GM23338 (cell line): Measurements from ENCODE around the gene ZNF644. TPM values are rescaled to one million over a fixed set of nuclear protein-coding genes. Genes with fewer than 3 reads are reported as not detected.
A peak's percentile ranks its signal among the peaks of the same experiment; 100 is the strongest.

Source experiments
- ATAC-seq: fragments of 200-7000 bp; cut with Tn5 transposase; 3 replicates; pipeline ENCODE4 v1.9.1; 2020
- DNase-seq: peaks from one replicate; pipeline ENCODE4 v3.0.0-alpha.2; 2015; ENCODE audit warnings: low spot score
- H2AFZ ChIP-seq: fragments of 200-600 bp; sonication (generic); 2 replicates; pipeline ENCODE4 v1.8.0; 2016; ENCODE audit warnings: antibody characterized with exemption, mild to moderate bottlenecking, moderate library complexity
- H3F3A ChIP-seq: fragments of 200-600 bp; sonication (generic); replicated peaks from 2 replicates; pipeline ENCODE4 v1.8.0; 2017; ENCODE audit warnings: antibody characterized with exemption, mixed run types, low read depth
- H3K27ac ChIP-seq: fragments of 200-600 bp; sonication (generic); 2 replicates; pipeline ENCODE4 v1.6.1; 2016; ENCODE audit warnings: low read depth
- H3K27me3 ChIP-seq: fragments of 200-600 bp; sonication (generic); 2 replicates; pipeline ENCODE4 v1.8.0; 2016; ENCODE audit warnings: mild to moderate bottlenecking, mixed run types, moderate library complexity; ENCODE audit not compliant: insufficient read depth
- H3K36me3 ChIP-seq: fragments of 200-600 bp; sonication (generic); 2 replicates; pipeline ENCODE4 v1.8.0; 2016; ENCODE audit warnings: mild to moderate bottlenecking; ENCODE audit not compliant: insufficient read depth
- H3K4me1 ChIP-seq: fragments of 200-600 bp; sonication (generic); 2 replicates; pipeline ENCODE4 v1.8.0; 2016; ENCODE audit warnings: mild to moderate bottlenecking, moderate library complexity; ENCODE audit not compliant: insufficient read depth
- H3K4me2 ChIP-seq: fragments of 200-600 bp; sonication (generic); 2 replicates; pipeline ENCODE4 v1.7.1; 2017; ENCODE audit warnings: mixed run types
- H3K4me3 ChIP-seq: fragments of 200-600 bp; sonication (generic); 2 replicates; pipeline ENCODE4 v1.6.1; 2016; ENCODE audit warnings: mixed run types
- H3K79me2 ChIP-seq: fragments of 200-600 bp; sonication (generic); replicated peaks from 2 replicates; pipeline ENCODE4 v1.8.0; 2017; ENCODE audit warnings: mild to moderate bottlenecking; ENCODE audit not compliant: insufficient read depth
- H3K9me2 ChIP-seq: fragments of 200-600 bp; sonication (generic); 2 replicates; pipeline ENCODE4 v1.8.0; 2017; ENCODE audit not compliant: insufficient read depth
- H4K20me1 ChIP-seq: fragments of 200-600 bp; sonication (generic); replicated peaks from 2 replicates; pipeline ENCODE4 v1.8.0; 2017; ENCODE audit warnings: mild to moderate bottlenecking; ENCODE audit not compliant: insufficient read depth
- H3K27ac Mint-ChIP-seq: 2 replicates; pipeline ENCODE4 v1.8.0; 2020; ENCODE audit warnings: inconsistent platforms, mild to moderate bottlenecking, moderate library complexity, mixed read lengths
- H3K27me3 Mint-ChIP-seq: 3 replicates; pipeline ENCODE4 v1.8.0; 2022; ENCODE audit warnings: low read depth, mild to moderate bottlenecking, moderate library complexity, mixed read lengths, inconsistent platforms; ENCODE audit not compliant: insufficient read depth, poor library complexity
- H3K36me3 Mint-ChIP-seq: 3 replicates; pipeline ENCODE4 v1.8.0; 2021; ENCODE audit warnings: low read depth, mild to moderate bottlenecking, inconsistent platforms, moderate library complexity, mixed read lengths
- H3K4me1 Mint-ChIP-seq: 3 replicates; pipeline ENCODE4 v1.8.0; 2020; ENCODE audit warnings: mild to moderate bottlenecking, inconsistent platforms, mixed read lengths
- H3K4me3 Mint-ChIP-seq: 3 replicates; pipeline ENCODE4 v1.8.0; 2021; ENCODE audit warnings: moderate library complexity, mild to moderate bottlenecking, inconsistent platforms, mixed read lengths
- H3K9me3 Mint-ChIP-seq: 3 replicates; pipeline ENCODE4 v1.8.0; 2020; ENCODE audit warnings: moderate library complexity, mild to moderate bottlenecking, inconsistent platforms, mixed read lengths
- CREB1 ChIP-seq: fragments of 250-450 bp; sonication (Bioruptor Pico); IDR thresholded peaks from 2 replicates; pipeline ENCODE4 v1.5.0; 2020; ENCODE audit warnings: low read depth, mild to moderate bottlenecking, moderate library complexity
- ETS1 ChIP-seq: IDR thresholded peaks from 2 replicates; pipeline ENCODE4 v1.6.1; 2016; ENCODE audit warnings: antibody characterized with exemption
- EZH2 ChIP-seq: fragments of 200-600 bp; sonication (generic); IDR thresholded peaks from one replicate; pipeline ENCODE4 v1.8.0; 2017; ENCODE audit warnings: antibody characterized with exemption, mild to moderate bottlenecking, low read depth; ENCODE audit not compliant: unreplicated experiment
- NANOG ChIP-seq: IDR thresholded peaks from 2 replicates; pipeline ENCODE4 v1.6.1; 2016; ENCODE audit warnings: antibody characterized with exemption, borderline replicate concordance
- ZNF331 ChIP-seq: fragments of 250-450 bp; sonication (Bioruptor Pico); IDR thresholded peaks from 2 replicates; pipeline ENCODE4 v1.5.0; 2020; ENCODE audit warnings: low read depth, mild to moderate bottlenecking, moderate library complexity
- ZNF462 ChIP-seq: fragments of 250-450 bp; sonication (Bioruptor Pico); IDR thresholded peaks from 2 replicates; pipeline ENCODE4 v1.5.0; 2020; ENCODE audit warnings: mild to moderate bottlenecking, moderate library complexity
- polyA plus RNA-seq: library from polyadenylated mRNA; unstranded; fragments of >200 nt; fragmentation: Nextera tagmentation; extraction: Ambion mirVana; gene quantifications from 2 replicates; pipeline ENCODE4 v1.2.1, GENCODE V29; 2016
- total RNA-seq: library from RNA; depleted of rRNA; stranded (reverse); fragments of >200 nt; shearing (Covaris generic); gene quantifications from 2 replicates; pipeline ENCODE4 v1.2.3, GENCODE V29; 2014

The ZNF644 gene
- total and polyA plus RNA-seq, 2 experiments from 2014 or later: 101 to 103 TPM

- no peak for TF ChIP-seq ETS1
- TF ChIP-seq ZNF462 (CRISPR knock-in tag): no peak
- no peak for TF ChIP-seq EZH2
- no peak for TF ChIP-seq CREB1 (CRISPR knock-in tag)
Observed at GRCh38 chr1:91012196-91012595, 9.6 kb downstream of the ZNF644 start (continued).

- H3K36me3 Mint-ChIP-seq: peaks cover 8% of the 10 kb centered on the region
- H3K27me3 Mint-ChIP-seq: peaks cover 12% of the 10 kb centered on the region
- H3K4me1 Mint-ChIP-seq: peaks cover 72% of the 10 kb centered on the region
- H3K9me3 Mint-ChIP-seq: no peaks in the 10 kb centered on the region
- no peak for DNase-seq
- Histone ChIP-seq H4K20me1 (peaks cover 38% of the 10 kb centered on the region), H3K27ac (no peak overlapping the region), H3K36me3 (no peaks in the 10 kb centered on the region), H3K4me1 (peaks cover 94% of the 10 kb centered on the region), H3K4me3 (no peak overlapping the region), H3K4me2 (peak overlapping the region; percentile 22; the same call in 1 of the 2 replicates), H3K9me2 (no peaks in the 10 kb centered on the region), H3K79me2 (peaks cover 100% of the 10 kb centered on the region), H3K27me3 (no peaks in the 10 kb centered on the region), H3F3A (no peaks in the 10 kb centered on the region; the same call in 1 of the 2 replicates), H2AFZ (no peak overlapping the region)
- H3K27ac Mint-ChIP-seq: peak overlapping the region; percentile 78; the same call in 1 of the 2 replicates
- H3K4me3 Mint-ChIP-seq: no peak overlapping the region
- ATAC-seq: no peak
- TF ChIP-seq ZNF331 (CRISPR knock-in tag) (no peak), EZH2 (no peak), ETS1 (no peak), ZNF462 (CRISPR knock-in tag) (no peak), NANOG (no peak), CREB1 (CRISPR knock-in tag) (no peak)
Observed at GRCh38 chr1:91011726-91012125, 10.1 kb downstream of the ZNF644 start.
